Activated T-helper 1 cell treated with Interleukin-2 at 50 U/mL for 16 hours (primary cell): ENCODE data around the gene LRRC63.
"Not testable (repeated sequence)": the region's sequence is repeated elsewhere in the genome, so short reads cannot be mapped to it uniquely, and the experiment has no call there.

Experiments used
- DNase-seq: peaks from one replicate; pipeline ENCODE4 v3.0.0-alpha.2; 2020; ENCODE audit warnings: low read depth

Gene LRRC63

GRCh38 chr13:46265292-46265691 lies 53.6 kb downstream of the LRRC63 start:
- DNase-seq = no peak

GRCh38 chr13:46267166-46267565 lies 55.4 kb downstream of the LRRC63 start:
- no peak for DNase-seq

GRCh38 chr13:46270416-46270815 lies 58.7 kb downstream of the LRRC63 start:
- DNase-seq = no peak

GRCh38 chr13:46274094-46274698 lies 62.5 kb downstream of the LRRC63 start:
- DNase-seq = no peak

GRCh38 chr13:46278474-46278873 lies 66.7 kb downstream of the LRRC63 start:
- no peak for DNase-seq

- no peak for DNase-seq
These were observed 70.1 kb downstream of the LRRC63 start for GRCh38 chr13:46281779-46282178.

- not testable (repeated sequence) for DNase-seq
These were observed 72.4 kb downstream of the LRRC63 start for GRCh38 chr13:46283912-46284824.

GRCh38 chr13:46286972-46287371 lies 75.2 kb downstream of the LRRC63 start:
- no peak for DNase-seq

GRCh38 chr13:46288570-46289259 lies 77.0 kb downstream of the LRRC63 start:
- DNase-seq = no peak

GRCh38 chr13:46289260-46289955 lies 77.7 kb downstream of the LRRC63 start:
- no peak for DNase-seq

GRCh38 chr13:46290434-46290833 lies 78.7 kb downstream of the LRRC63 start:
- no peak for DNase-seq

- no peak for DNase-seq
These were observed 81.7 kb downstream of the LRRC63 start for GRCh38 chr13:46293436-46293835.

- peak; percentile 45 for DNase-seq
These were observed 83.9 kb downstream of the LRRC63 start for GRCh38 chr13:46295491-46296114.

GRCh38 chr13:46296115-46296822 lies 84.5 kb downstream of the LRRC63 start:
- DNase-seq = no peak

GRCh38 chr13:46296921-46297320 lies 85.2 kb downstream of the LRRC63 start:
- no peak for DNase-seq

- DNase-seq = no peak
These were observed 85.7 kb downstream of the LRRC63 start for GRCh38 chr13:46297361-46297811.

GRCh38 chr13:46303742-46304385 lies 92.1 kb downstream of the LRRC63 start:
- no peak for DNase-seq

- DNase-seq = no peak
These were observed 92.8 kb downstream of the LRRC63 start for GRCh38 chr13:46304546-46304945.

GRCh38 chr13:46307554-46307953 lies 95.8 kb downstream of the LRRC63 start:
- DNase-seq = no peak

- no peak for DNase-seq
These were observed 98.3 kb downstream of the LRRC63 start for GRCh38 chr13:46310066-46310465.
